Smooth muscle cell (in vitro differentiated cells): ENCODE results near the gene WNK2. TPM values are rescaled to one million over a fixed set of nuclear protein-coding genes. Genes with fewer than 3 reads are reported as not detected.
"Not testable (repeated sequence)": the region's sequence is repeated elsewhere in the genome, so short reads cannot be mapped to it uniquely, and the experiment has no call there.

ENCODE experiments used
- DNase-seq: peaks from one replicate; lab custom pipeline; 2025; ENCODE audit not compliant: unreplicated experiment; lab: John Stamatoyannopoulos, UW
- H2AFZ ChIP-seq: fragments of 200-600 bp; sonication (generic); 2 replicates; pipeline ENCODE4 v1.6.0; 2016; ENCODE audit warnings: antibody characterized with exemption, low read depth, mild to moderate bottlenecking
- H3F3A ChIP-seq: fragments of 200-600 bp; sonication (generic); 2 replicates; pipeline ENCODE4 v1.6.0; 2017; ENCODE audit warnings: antibody characterized with exemption, low read depth
- H3K27ac ChIP-seq: fragments of 200-600 bp; sonication (generic); 2 replicates; pipeline ENCODE4 v1.5.1; 2016; ENCODE audit warnings: low read depth, mild to moderate bottlenecking
- H3K27me3 ChIP-seq: fragments of 200-600 bp; sonication (generic); 2 replicates; pipeline ENCODE4 v1.6.1; 2016; ENCODE audit warnings: low read depth, mild to moderate bottlenecking
- H3K36me3 ChIP-seq: fragments of 200-600 bp; sonication (generic); 2 replicates; pipeline ENCODE4 v1.5.1; 2016; ENCODE audit warnings: low read depth
- H3K4me1 ChIP-seq: fragments of 200-600 bp; sonication (generic); 2 replicates; pipeline ENCODE4 v1.5.1; 2016; ENCODE audit warnings: low read depth
- H3K4me2 ChIP-seq: fragments of 200-600 bp; sonication (generic); 2 replicates; pipeline ENCODE4 v1.6.0; 2016; ENCODE audit warnings: mild to moderate bottlenecking
- H3K4me3 ChIP-seq: fragments of 200-600 bp; sonication (generic); 2 replicates; pipeline ENCODE4 v1.5.1; 2016; ENCODE audit warnings: mild to moderate bottlenecking
- H3K79me2 ChIP-seq: fragments of 200-600 bp; sonication (generic); 2 replicates; pipeline ENCODE4 v1.6.0; 2016; ENCODE audit warnings: low read depth, mild to moderate bottlenecking
- H3K9ac ChIP-seq: fragments of 200-600 bp; sonication (generic); 2 replicates; pipeline ENCODE4 v1.6.0; 2016; ENCODE audit warnings: low read depth
- H3K9me3 ChIP-seq: fragments of 200-600 bp; sonication (generic); replicated peaks from 2 replicates; pipeline ENCODE4 v1.5.1; 2016; ENCODE audit warnings: low read depth
- H4K20me1 ChIP-seq: fragments of 200-600 bp; sonication (generic); 2 replicates; pipeline ENCODE4 v1.6.0; 2016; ENCODE audit warnings: low read depth
- WGBS: methylation state at CpG from one replicate; pipeline ENCODE4 v1.1.7; 2016; ENCODE audit warnings: low lambda C conversion rate; 5-methylcytosine and 5-hydroxymethylcytosine counted together
- polyA plus RNA-seq: library from polyadenylated mRNA; unstranded; fragments of >200 nt; fragmentation: Nextera tagmentation; extraction: Ambion mirVana; gene quantifications from 2 replicates; pipeline ENCODE4 v1.2.1, GENCODE V29; 2016
- total RNA-seq: library from RNA; depleted of rRNA; stranded (reverse); fragments of >200 nt; gene quantifications from 2 replicates; pipeline ENCODE4 v1.2.3, GENCODE V29; 2014
- TF ChIP-seq, protein P1 (sequence below): fragments of 200-600 bp; sonication (generic); IDR thresholded peaks from 2 replicates; pipeline ENCODE4 v1.5.1; 2017; ENCODE audit warnings: borderline replicate concordance, mild to moderate bottlenecking, antibody characterized with exemption; ENCODE audit not compliant: insufficient read depth, poor library complexity, severe bottlenecking

Gene WNK2
- total and polyA plus RNA-seq, 2 experiments from 2014 or later, result 0.27 to 0.31 TPM

DNA sequence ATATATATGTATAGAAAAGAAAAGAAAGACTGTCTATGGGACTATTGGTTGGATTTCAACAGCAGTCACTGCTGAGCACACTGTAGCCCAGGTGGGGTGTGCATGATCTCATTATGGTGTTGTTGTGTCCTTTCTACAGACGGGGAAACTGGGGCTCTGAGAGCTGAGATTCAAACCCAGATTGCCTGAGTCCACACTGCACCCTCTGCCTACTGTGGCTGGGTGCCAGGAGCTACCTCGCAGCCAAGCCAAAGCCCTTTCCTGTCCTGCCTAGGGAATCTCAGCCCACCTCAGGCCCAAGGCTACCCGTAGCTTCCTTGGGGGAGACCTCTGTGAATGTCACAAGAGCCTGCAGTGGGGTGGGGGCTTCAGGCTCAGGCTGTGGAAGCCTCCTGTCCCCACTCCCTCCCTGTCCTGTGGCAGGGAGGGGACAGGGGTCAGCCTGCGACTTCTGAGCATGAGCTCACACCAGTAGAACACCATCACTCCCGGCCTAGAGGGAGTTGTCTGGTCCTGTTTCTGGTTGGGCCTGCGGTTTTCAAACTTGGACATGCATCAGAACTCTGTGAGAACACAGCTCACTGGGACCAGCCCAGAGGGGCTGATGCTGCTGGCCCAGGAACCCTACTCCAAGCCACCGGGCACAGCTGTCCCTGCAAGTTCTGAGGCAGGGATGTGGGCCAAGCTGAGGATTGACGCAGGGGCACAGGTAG, 42.0 kb upstream of the WNK2 start:
- H3K4me2 ChIP-seq, result no peak overlapping the region
- H4K20me1 ChIP-seq, result no peaks in the 10 kb centered on the region
- H2AFZ ChIP-seq, result no peak overlapping the region
- no peak overlapping the region for H3K27ac ChIP-seq
- H3K9me3 ChIP-seq, result no peaks in the 10 kb centered on the region
- H3K36me3 ChIP-seq, result no peaks in the 10 kb centered on the region
- no peaks in the 10 kb centered on the region for H3F3A ChIP-seq
- H3K27me3 ChIP-seq, result no peaks in the 10 kb centered on the region
- TF ChIP-seq, protein P1, sequence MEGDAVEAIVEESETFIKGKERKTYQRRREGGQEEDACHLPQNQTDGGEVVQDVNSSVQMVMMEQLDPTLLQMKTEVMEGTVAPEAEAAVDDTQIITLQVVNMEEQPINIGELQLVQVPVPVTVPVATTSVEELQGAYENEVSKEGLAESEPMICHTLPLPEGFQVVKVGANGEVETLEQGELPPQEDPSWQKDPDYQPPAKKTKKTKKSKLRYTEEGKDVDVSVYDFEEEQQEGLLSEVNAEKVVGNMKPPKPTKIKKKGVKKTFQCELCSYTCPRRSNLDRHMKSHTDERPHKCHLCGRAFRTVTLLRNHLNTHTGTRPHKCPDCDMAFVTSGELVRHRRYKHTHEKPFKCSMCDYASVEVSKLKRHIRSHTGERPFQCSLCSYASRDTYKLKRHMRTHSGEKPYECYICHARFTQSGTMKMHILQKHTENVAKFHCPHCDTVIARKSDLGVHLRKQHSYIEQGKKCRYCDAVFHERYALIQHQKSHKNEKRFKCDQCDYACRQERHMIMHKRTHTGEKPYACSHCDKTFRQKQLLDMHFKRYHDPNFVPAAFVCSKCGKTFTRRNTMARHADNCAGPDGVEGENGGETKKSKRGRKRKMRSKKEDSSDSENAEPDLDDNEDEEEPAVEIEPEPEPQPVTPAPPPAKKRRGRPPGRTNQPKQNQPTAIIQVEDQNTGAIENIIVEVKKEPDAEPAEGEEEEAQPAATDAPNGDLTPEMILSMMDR, result no peak
- H3K9ac ChIP-seq, result no peak overlapping the region
- DNase-seq, result no peak
- H3K79me2 ChIP-seq, result no peaks in the 10 kb centered on the region
- no peaks in the 10 kb centered on the region for H3K4me1 ChIP-seq
- no peak overlapping the region for H3K4me3 ChIP-seq
- WGBS, result 95% methylated on average over 8 of the region's 8 CpGs

DNA sequence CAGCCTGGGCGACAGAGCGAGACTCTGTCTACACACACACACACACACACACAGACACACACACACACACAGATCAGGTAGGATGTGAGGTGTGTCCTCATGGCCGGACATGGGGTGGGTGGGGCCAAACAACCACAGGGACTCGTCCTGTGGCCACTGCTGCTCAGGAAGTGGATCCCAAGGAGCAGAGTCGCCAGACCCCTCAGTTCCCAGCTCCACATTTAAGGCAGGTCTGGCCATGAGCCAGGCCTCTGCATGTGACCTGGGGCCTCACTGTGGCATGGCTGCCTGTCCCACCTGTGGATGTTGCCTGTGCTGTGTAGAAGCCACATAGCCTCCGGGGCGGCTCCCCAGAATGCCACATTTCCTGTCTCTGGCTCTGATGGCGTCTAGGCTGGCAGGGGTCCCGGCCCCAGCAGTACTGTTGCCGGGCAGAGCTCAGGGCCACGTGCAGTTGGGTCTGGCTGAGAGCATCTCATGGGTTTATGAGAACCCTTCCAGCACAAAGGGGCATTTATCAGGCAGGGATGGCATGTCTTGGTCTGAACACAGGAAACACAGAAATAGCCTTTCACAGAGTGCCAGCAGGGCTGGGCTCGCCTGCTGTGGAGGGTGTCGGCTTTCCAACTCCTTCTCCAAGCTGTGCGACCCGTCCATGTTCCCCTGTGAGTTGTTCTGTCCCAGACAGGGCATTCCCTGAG, 40.0 kb upstream of the WNK2 start:
- no peaks in the 10 kb centered on the region for H4K20me1 ChIP-seq
- no peak overlapping the region for H2AFZ ChIP-seq
- H3K4me3 ChIP-seq, result no peak overlapping the region
- no peak overlapping the region for H3K27ac ChIP-seq
- no peaks in the 10 kb centered on the region for H3K36me3 ChIP-seq
- H3K9me3 ChIP-seq, result no peaks in the 10 kb centered on the region
- no peak overlapping the region for H3K9ac ChIP-seq
- no peaks in the 10 kb centered on the region for H3K4me1 ChIP-seq
- WGBS, result 85% methylated on average over 15 of the region's 15 CpGs
- no peak for DNase-seq
- TF ChIP-seq, protein P1, result no peak
- no peaks in the 10 kb centered on the region for H3F3A ChIP-seq
- no peaks in the 10 kb centered on the region for H3K79me2 ChIP-seq
- no peak overlapping the region for H3K4me2 ChIP-seq
- no peaks in the 10 kb centered on the region for H3K27me3 ChIP-seq

DNA sequence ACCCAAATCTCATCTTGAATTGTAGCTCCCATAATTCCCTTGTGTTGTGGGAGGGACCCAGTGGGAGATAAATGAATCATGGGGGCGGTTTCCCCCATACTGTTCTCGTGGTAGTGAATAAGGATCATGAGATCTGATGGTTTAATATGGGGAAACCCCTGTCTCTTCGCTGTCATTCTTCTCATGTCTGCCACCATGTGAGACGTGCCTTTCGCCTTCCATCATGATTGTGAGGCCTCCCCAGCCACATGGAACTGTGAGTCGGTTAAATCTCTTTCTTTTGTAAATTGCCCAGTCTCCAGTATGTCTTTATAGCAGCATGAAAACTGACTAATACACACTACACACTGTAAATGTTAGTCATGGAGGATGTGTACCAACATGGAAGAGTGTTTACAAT, 37.2 kb upstream of the WNK2 start:
- not testable (repeated sequence) for H3K9me3 ChIP-seq, H3K4me1 ChIP-seq, H4K20me1 ChIP-seq, H3K36me3 ChIP-seq, H3F3A ChIP-seq, H3K79me2 ChIP-seq, H2AFZ ChIP-seq, H3K27me3 ChIP-seq, H3K9ac ChIP-seq, DNase-seq, H3K27ac ChIP-seq, H3K4me2 ChIP-seq, H3K4me3 ChIP-seq
- 89% methylated on average over 6 of the region's 6 CpGs for WGBS

DNA sequence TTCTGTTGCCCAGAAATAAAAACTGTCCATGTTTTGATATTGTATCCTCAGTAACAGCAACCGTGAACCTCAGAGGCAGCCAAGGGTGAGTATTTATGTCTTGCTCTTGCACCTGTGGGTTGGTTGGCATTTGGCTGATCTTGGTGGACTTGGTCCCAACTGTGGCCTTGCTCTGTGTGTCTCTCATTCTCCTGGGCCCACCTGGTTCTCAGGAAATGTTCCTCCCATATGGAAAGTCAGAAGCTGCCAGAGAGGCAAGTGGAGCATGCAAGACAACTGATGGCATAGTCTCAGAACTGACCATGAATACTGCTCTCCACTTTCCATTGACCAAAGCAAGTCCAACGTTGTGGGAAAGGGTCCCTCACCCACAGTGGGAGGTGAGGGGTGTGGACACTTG, 36.3 kb upstream of the WNK2 start:
- 78% methylated on average over 2 of the region's 2 CpGs for WGBS

More for the DNA sequence above, 36.3 kb upstream of the WNK2 start:
- no peak for DNase-seq
- H3K4me1 ChIP-seq, result no peaks in the 10 kb centered on the region
- H3K36me3 ChIP-seq, result no peaks in the 10 kb centered on the region
- H2AFZ ChIP-seq, result no peak overlapping the region
- no peaks in the 10 kb centered on the region for H3K79me2 ChIP-seq
- TF ChIP-seq, protein P1, result no peak
- H3K27me3 ChIP-seq, result no peaks in the 10 kb centered on the region
- no peak overlapping the region for H3K4me2 ChIP-seq
- H3F3A ChIP-seq, result no peaks in the 10 kb centered on the region
- H3K27ac ChIP-seq, result no peak overlapping the region
- no peaks in the 10 kb centered on the region for H3K9me3 ChIP-seq
- no peaks in the 10 kb centered on the region for H4K20me1 ChIP-seq
- no peak overlapping the region for H3K9ac ChIP-seq
- no peak overlapping the region for H3K4me3 ChIP-seq
